Stomach smooth muscle (tissue), 2 donors: Measurements from ENCODE around the gene EWSR1.

ENCODE experiments used
- H3K27ac ChIP-seq: one replicate; pipeline ENCODE4 v1.7.0; 2013; ENCODE audit warnings: mild to moderate bottlenecking, low read length, inconsistent platforms
- H3K27me3 ChIP-seq, 2 donors: one replicate each; pipeline ENCODE4 v1.7.0; 2013; ENCODE audit warnings: low read length in 2 of 2; ENCODE audit not compliant: insufficient read depth in 2 of 2, control insufficient read depth in 1 of 2
- H3K36me3 ChIP-seq, 2 donors: one replicate each; pipeline ENCODE4 v1.7.0; 2013; ENCODE audit warnings: low read length in 2 of 2; ENCODE audit not compliant: control insufficient read depth in 2 of 2, insufficient read depth in 2 of 2
- H3K4me1 ChIP-seq: one replicate; pipeline ENCODE4 v1.7.0; 2013; ENCODE audit warnings: low read length; ENCODE audit not compliant: control insufficient read depth, insufficient read depth
- H3K4me3 ChIP-seq, 2 donors: one replicate each; pipeline ENCODE4 v1.7.0; 2013; ENCODE audit warnings: low read length in 2 of 2
- H3K9ac ChIP-seq, 2 donors: one replicate each; pipeline ENCODE4 v1.7.0; 2013; ENCODE audit warnings: low read length in 2 of 2, mild to moderate bottlenecking in 1 of 2
- H3K9me3 ChIP-seq, 2 donors: one replicate each; pipeline ENCODE4 v1.7.0; 2013; ENCODE audit warnings: low read length in 2 of 2; ENCODE audit not compliant: control insufficient read depth in 2 of 2
- donor health status: healthy.
- donor health status: Pancreatic carcinoma.

Gene EWSR1

GRCh38 chr22:29270475-29271271 lies 2.6 kb downstream of the EWSR1 start:
- Histone ChIP-seq H3K36me3 (peaks cover 11 to 21% of the 10 kb centered on the region in 2 donors), H3K27me3 (no peaks in the 10 kb centered on the region), H3K4me1 (peaks cover 34% of the 10 kb centered on the region), H3K9ac (peak overlapping the region in 1 of 2 donors; percentile 3), H3K27ac (no peak overlapping the region), H3K9me3 (no peaks in the 10 kb centered on the region), H3K4me3 (peak overlapping the region; percentile 77 to 96)

GRCh38 chr22:29272624-29273023 lies 4.6 kb downstream of the EWSR1 start:
- H3K36me3 ChIP-seq: peaks cover 15 to 33% of the 10 kb centered on the region in 2 donors

GRCh38 chr22:29275167-29275566 lies 7.1 kb downstream of the EWSR1 start:
- no peak overlapping the region for H3K27ac ChIP-seq
- no peaks in the 10 kb centered on the region for H3K9me3 ChIP-seq
- H3K4me3 ChIP-seq: no peak overlapping the region
- H3K36me3 ChIP-seq: peaks cover 33 to 50% of the 10 kb centered on the region in 2 donors
- no peaks in the 10 kb centered on the region for H3K27me3 ChIP-seq
- no peak overlapping the region for H3K9ac ChIP-seq
- H3K4me1 ChIP-seq: peaks cover 8% of the 10 kb centered on the region

More at GRCh38 chr22:29272624-29273023, 4.6 kb downstream of the EWSR1 start:
- Histone ChIP-seq H3K9ac (no peak overlapping the region), H3K4me1 (peaks cover 18% of the 10 kb centered on the region), H3K9me3 (no peaks in the 10 kb centered on the region), H3K27me3 (no peaks in the 10 kb centered on the region), H3K27ac (no peak overlapping the region), H3K4me3 (peak overlapping the region in 1 of 2 donors; percentile 12)

GRCh38 chr22:29275819-29276565 lies 7.9 kb downstream of the EWSR1 start:
- Histone ChIP-seq H3K9me3 (no peaks in the 10 kb centered on the region), H3K27me3 (no peaks in the 10 kb centered on the region), H3K4me1 (peaks cover 8% of the 10 kb centered on the region), H3K36me3 (peaks cover 33 to 50% of the 10 kb centered on the region in 2 donors), H3K27ac (no peak overlapping the region), H3K9ac (no peak overlapping the region), H3K4me3 (no peak overlapping the region)

- no peak overlapping the region for H3K9ac ChIP-seq
- H3K36me3 ChIP-seq: peaks cover 42 to 47% of the 10 kb centered on the region in 2 donors
- H3K9me3 ChIP-seq: no peaks in the 10 kb centered on the region
- no peaks in the 10 kb centered on the region for H3K4me1 ChIP-seq
- H3K27me3 ChIP-seq: no peaks in the 10 kb centered on the region
- H3K27ac ChIP-seq: no peak overlapping the region
- no peak overlapping the region for H3K4me3 ChIP-seq
Observed at GRCh38 chr22:29277927-29278326, 9.9 kb downstream of the EWSR1 start.

GRCh38 chr22:29284196-29284595 lies 16.1 kb downstream of the EWSR1 start:
- no peak overlapping the region for H3K4me3 ChIP-seq
- no peaks in the 10 kb centered on the region for H3K4me1 ChIP-seq
- no peaks in the 10 kb centered on the region for H3K9me3 ChIP-seq
- H3K27me3 ChIP-seq: no peaks in the 10 kb centered on the region
- H3K36me3 ChIP-seq: peaks cover 53 to 54% of the 10 kb centered on the region in 2 donors
- no peak overlapping the region for H3K27ac ChIP-seq
- no peak overlapping the region for H3K9ac ChIP-seq

GRCh38 chr22:29288837-29289236 lies 20.8 kb downstream of the EWSR1 start:
- no peak overlapping the region for H3K27ac ChIP-seq
- no peaks in the 10 kb centered on the region for H3K4me1 ChIP-seq
- peaks cover 49 to 57% of the 10 kb centered on the region in 2 donors for H3K36me3 ChIP-seq
- H3K9me3 ChIP-seq: no peaks in the 10 kb centered on the region
- no peak overlapping the region for H3K4me3 ChIP-seq
- H3K9ac ChIP-seq: no peak overlapping the region
- no peaks in the 10 kb centered on the region for H3K27me3 ChIP-seq

- H3K27ac ChIP-seq: no peak overlapping the region
- H3K36me3 ChIP-seq: peaks cover 48 to 57% of the 10 kb centered on the region in 2 donors
- H3K4me1 ChIP-seq: no peaks in the 10 kb centered on the region
- H3K27me3 ChIP-seq: no peaks in the 10 kb centered on the region
- H3K9me3 ChIP-seq: no peaks in the 10 kb centered on the region
- no peak overlapping the region for H3K9ac ChIP-seq
- no peak overlapping the region for H3K4me3 ChIP-seq
Observed at GRCh38 chr22:29290061-29290460, 22.0 kb downstream of the EWSR1 start.

- no peak overlapping the region for H3K27ac ChIP-seq
- H3K27me3 ChIP-seq: no peaks in the 10 kb centered on the region
- H3K36me3 ChIP-seq: peaks cover 53 to 59% of the 10 kb centered on the region in 2 donors
- no peak overlapping the region for H3K4me3 ChIP-seq
- H3K4me1 ChIP-seq: no peaks in the 10 kb centered on the region
- no peaks in the 10 kb centered on the region for H3K9me3 ChIP-seq
- H3K9ac ChIP-seq: no peak overlapping the region
Observed at GRCh38 chr22:29291215-29291614, 23.1 kb downstream of the EWSR1 start.

- no peak overlapping the region for H3K9ac ChIP-seq
- H3K4me3 ChIP-seq: no peak overlapping the region
- no peaks in the 10 kb centered on the region for H3K4me1 ChIP-seq
- no peak overlapping the region for H3K27ac ChIP-seq
- H3K36me3 ChIP-seq: peaks cover 57 to 63% of the 10 kb centered on the region in 2 donors
- H3K9me3 ChIP-seq: no peaks in the 10 kb centered on the region
- no peaks in the 10 kb centered on the region for H3K27me3 ChIP-seq
Observed at GRCh38 chr22:29292379-29292778, 24.3 kb downstream of the EWSR1 start.
